Measurements from ENCODE around the gene MAP7D3. TPM values are rescaled to one million over a fixed set of nuclear protein-coding genes. Genes with fewer than 3 reads are reported as not detected.
A peak's percentile ranks its signal among the peaks of the same experiment; 100 is the strongest.

The MAP7D3 gene
- polyA plus RNA-seq, 1 donor from 2014 or later: 0.68 TPM

DNA sequence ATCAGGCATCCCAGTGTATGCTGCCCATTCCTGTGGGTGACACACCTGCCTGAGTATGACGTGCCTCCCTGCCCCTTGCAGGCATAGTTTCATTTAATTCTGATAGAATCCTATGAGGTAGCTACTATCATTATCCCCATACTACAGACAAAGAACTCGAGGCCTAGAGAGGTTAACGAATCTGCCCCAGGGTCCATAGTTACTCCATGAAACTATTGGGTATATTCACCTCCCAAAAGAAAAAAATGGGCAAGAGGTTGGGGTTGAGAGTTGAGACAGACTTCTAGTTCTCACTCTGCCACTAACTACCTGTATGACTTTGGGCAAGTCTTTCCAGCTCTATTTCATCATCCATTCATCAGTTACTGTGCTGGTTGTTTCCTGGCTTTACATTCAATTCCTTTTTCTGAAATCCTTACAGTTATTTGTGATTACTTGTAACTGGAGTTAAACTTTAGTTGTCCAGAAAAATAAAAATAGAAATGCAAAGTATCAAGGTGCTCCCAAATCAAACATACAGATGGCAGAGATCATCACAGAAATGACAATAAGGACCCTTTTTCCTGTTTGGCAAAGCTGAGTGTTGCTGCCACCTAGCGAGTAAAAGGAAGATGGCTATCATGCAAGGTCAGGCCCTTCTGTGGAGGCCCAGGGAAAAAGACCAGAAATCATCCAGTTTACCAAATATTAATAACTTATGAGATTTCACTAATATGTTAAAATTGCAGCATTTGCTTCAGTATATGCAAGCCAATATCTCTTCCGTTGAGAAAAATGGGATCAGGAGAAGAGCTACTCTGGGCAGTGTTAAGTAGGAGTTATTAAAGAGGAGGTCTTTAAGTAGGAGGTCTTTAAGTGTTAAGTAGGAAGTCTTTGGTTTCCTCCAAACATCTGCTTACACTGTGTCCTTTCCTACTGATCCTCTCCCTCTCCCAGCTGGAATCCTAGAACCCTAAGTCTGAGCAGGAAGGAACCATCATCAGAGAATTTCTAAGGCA lies 17.1 kb upstream of the MAP7D3 start:
- no peaks in the 10 kb centered on the region for H3K9me3 ChIP-seq (ENCODE audit: low read length)
- H3K9ac ChIP-seq (ENCODE audit: low read length): no peak overlapping the region
- no peak overlapping the region for H3K27ac ChIP-seq (ENCODE audit: low read length)
- no peaks in the 10 kb centered on the region for H3K27me3 ChIP-seq (ENCODE audit: insufficient read depth, low read depth, low read length)
- H3F3A ChIP-seq (ENCODE audit: insufficient read depth, low read length, poor library complexity, severe bottlenecking): no peaks in the 10 kb centered on the region
- no peaks in the 10 kb centered on the region for H3K9me2 ChIP-seq (ENCODE audit: insufficient read depth, low read length)
- no peaks in the 10 kb centered on the region for H3K79me2 ChIP-seq (replicated peaks; ENCODE audit: insufficient read depth, low read length)
- TF ChIP-seq, protein P1, sequence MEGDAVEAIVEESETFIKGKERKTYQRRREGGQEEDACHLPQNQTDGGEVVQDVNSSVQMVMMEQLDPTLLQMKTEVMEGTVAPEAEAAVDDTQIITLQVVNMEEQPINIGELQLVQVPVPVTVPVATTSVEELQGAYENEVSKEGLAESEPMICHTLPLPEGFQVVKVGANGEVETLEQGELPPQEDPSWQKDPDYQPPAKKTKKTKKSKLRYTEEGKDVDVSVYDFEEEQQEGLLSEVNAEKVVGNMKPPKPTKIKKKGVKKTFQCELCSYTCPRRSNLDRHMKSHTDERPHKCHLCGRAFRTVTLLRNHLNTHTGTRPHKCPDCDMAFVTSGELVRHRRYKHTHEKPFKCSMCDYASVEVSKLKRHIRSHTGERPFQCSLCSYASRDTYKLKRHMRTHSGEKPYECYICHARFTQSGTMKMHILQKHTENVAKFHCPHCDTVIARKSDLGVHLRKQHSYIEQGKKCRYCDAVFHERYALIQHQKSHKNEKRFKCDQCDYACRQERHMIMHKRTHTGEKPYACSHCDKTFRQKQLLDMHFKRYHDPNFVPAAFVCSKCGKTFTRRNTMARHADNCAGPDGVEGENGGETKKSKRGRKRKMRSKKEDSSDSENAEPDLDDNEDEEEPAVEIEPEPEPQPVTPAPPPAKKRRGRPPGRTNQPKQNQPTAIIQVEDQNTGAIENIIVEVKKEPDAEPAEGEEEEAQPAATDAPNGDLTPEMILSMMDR (IDR thresholded peaks at IDR 0.05; ENCODE audit: poor library complexity, severe bottlenecking): peak; percentile 77
- no peak for TF ChIP-seq MXI1 (conservative IDR thresholded peaks at IDR 0.05; ENCODE audit: poor library complexity, severe bottlenecking)
- no peak for TF ChIP-seq EZH2 (IDR thresholded peaks at IDR 0.05; ENCODE audit: borderline replicate concordance, insufficient read depth, low read length, poor library complexity, severe bottlenecking)
- TF ChIP-seq EP300 (conservative IDR thresholded peaks at IDR 0.05; ENCODE audit: poor library complexity, severe bottlenecking): no peak
- no peak for TF ChIP-seq POLR2AphosphoS5 (IDR thresholded peaks at IDR 0.05)
- peak; percentile 82 for TF ChIP-seq RAD21 (conservative IDR thresholded peaks at IDR 0.05)
- TF ChIP-seq, protein P2, sequence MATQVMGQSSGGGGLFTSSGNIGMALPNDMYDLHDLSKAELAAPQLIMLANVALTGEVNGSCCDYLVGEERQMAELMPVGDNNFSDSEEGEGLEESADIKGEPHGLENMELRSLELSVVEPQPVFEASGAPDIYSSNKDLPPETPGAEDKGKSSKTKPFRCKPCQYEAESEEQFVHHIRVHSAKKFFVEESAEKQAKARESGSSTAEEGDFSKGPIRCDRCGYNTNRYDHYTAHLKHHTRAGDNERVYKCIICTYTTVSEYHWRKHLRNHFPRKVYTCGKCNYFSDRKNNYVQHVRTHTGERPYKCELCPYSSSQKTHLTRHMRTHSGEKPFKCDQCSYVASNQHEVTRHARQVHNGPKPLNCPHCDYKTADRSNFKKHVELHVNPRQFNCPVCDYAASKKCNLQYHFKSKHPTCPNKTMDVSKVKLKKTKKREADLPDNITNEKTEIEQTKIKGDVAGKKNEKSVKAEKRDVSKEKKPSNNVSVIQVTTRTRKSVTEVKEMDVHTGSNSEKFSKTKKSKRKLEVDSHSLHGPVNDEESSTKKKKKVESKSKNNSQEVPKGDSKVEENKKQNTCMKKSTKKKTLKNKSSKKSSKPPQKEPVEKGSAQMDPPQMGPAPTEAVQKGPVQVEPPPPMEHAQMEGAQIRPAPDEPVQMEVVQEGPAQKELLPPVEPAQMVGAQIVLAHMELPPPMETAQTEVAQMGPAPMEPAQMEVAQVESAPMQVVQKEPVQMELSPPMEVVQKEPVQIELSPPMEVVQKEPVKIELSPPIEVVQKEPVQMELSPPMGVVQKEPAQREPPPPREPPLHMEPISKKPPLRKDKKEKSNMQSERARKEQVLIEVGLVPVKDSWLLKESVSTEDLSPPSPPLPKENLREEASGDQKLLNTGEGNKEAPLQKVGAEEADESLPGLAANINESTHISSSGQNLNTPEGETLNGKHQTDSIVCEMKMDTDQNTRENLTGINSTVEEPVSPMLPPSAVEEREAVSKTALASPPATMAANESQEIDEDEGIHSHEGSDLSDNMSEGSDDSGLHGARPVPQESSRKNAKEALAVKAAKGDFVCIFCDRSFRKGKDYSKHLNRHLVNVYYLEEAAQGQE (IDR thresholded peaks at IDR 0.05; ENCODE audit: borderline replicate concordance): no peak
- TF ChIP-seq TAF1 (IDR thresholded peaks at IDR 0.05; ENCODE audit: low read depth): no peak
- TF ChIP-seq SMC3 (conservative IDR thresholded peaks at IDR 0.05; ENCODE audit: poor library complexity): peak; percentile 85
- no peaks in the 10 kb centered on the region for H3K36me3 ChIP-seq (ENCODE audit: insufficient read depth, low read length)
- no peaks in the 10 kb centered on the region for H4K20me1 ChIP-seq (ENCODE audit: insufficient read depth)
- H3K4me3 ChIP-seq (ENCODE audit: low read length): no peak overlapping the region
- H3K4me2 ChIP-seq (ENCODE audit: low read length): no peak overlapping the region
- no peak overlapping the region for H2AFZ ChIP-seq (ENCODE audit: low read depth, low read length)

DNA sequence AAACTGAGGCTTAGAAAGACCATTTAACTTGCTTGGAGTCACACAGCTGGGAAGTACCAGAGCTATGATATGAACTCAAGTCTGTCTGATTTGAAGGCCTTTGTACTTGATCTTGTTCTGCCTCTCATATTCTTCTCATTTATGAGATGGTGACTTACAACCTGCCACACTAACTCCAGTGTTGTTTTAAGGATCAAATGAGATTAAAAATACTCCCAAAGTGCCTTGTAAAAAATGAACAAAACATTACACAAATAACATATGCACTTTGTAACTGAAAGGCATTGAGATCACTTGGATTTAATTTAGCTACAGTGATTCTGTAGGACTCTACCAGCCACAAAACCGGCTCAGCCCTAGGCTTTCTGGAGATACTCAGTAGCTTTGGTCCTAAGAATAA lies 15.6 kb upstream of the MAP7D3 start:
- no peak overlapping the region for H3K4me2 ChIP-seq (ENCODE audit: low read length)
- H3K79me2 ChIP-seq (replicated peaks; ENCODE audit: insufficient read depth, low read length): no peaks in the 10 kb centered on the region
- no peaks in the 10 kb centered on the region for H4K20me1 ChIP-seq (ENCODE audit: insufficient read depth)
- no peaks in the 10 kb centered on the region for H3K27me3 ChIP-seq (ENCODE audit: insufficient read depth, low read depth, low read length)
- no peaks in the 10 kb centered on the region for H3K36me3 ChIP-seq (ENCODE audit: insufficient read depth, low read length)
- TF ChIP-seq, protein P1 (IDR thresholded peaks at IDR 0.05; ENCODE audit: poor library complexity, severe bottlenecking): no peak
- TF ChIP-seq RAD21 (conservative IDR thresholded peaks at IDR 0.05) (no peak), TAF1 (IDR thresholded peaks at IDR 0.05; ENCODE audit: low read depth) (no peak), POLR2AphosphoS5 (IDR thresholded peaks at IDR 0.05) (no peak), EP300 (conservative IDR thresholded peaks at IDR 0.05; ENCODE audit: poor library complexity, severe bottlenecking) (no peak), SMC3 (conservative IDR thresholded peaks at IDR 0.05; ENCODE audit: poor library complexity) (no peak)
- TF ChIP-seq, protein P2 (IDR thresholded peaks at IDR 0.05; ENCODE audit: borderline replicate concordance): no peak
- no peaks in the 10 kb centered on the region for H3F3A ChIP-seq (ENCODE audit: insufficient read depth, low read length, poor library complexity, severe bottlenecking)
- H3K9me2 ChIP-seq (ENCODE audit: insufficient read depth, low read length): no peaks in the 10 kb centered on the region
- H3K9me3 ChIP-seq (ENCODE audit: low read length): no peaks in the 10 kb centered on the region
- H3K27ac ChIP-seq (ENCODE audit: low read length): no peak overlapping the region
- no peak overlapping the region for H3K4me3 ChIP-seq (ENCODE audit: low read length)
- no peak overlapping the region for H3K9ac ChIP-seq (ENCODE audit: low read length)
- no peak overlapping the region for H2AFZ ChIP-seq (ENCODE audit: low read depth, low read length)

Measured in neural cell (in vitro differentiated cells).